GM23248 (cell line): ENCODE data around the gene LAMA2.

Experiments
- EZH2 ChIP-seq: fragments of 200-600 bp; sonication (generic); IDR thresholded peaks from 2 replicates; pipeline ENCODE4 v1.6.1; 2018; ENCODE audit warnings: antibody characterized with exemption, mild to moderate bottlenecking; ENCODE audit not compliant: insufficient read depth, poor library complexity, severe bottlenecking
- EZH2phosphoT487 ChIP-seq: fragments of 200-600 bp; sonication (generic); IDR thresholded peaks from 2 replicates; pipeline ENCODE4 v1.6.1; 2018; ENCODE audit warnings: antibody characterized with exemption, moderate library complexity, mild to moderate bottlenecking, low read depth; ENCODE audit not compliant: insufficient read depth

DNA sequence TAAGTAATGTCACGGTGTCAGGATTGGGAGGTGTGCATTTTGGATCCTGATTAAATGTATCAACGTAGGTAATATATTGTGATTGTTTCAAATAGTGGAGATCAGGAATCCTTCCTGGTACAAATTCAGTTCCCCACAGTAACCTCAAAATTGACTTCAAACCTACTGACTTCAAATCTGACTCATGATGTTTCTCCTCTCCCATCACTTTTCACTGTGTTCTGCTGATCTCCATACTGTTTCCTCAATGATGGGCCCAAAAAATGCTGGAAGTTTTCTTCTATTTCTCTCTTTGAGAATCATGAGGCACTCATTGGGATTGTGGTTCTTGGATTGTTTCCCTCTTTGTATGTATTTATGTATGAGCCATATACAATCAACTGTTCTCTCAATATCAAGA, 35.9 kb downstream of the LAMA2 start:
- TF ChIP-seq EZH2phosphoT487, result no peak
- no peak for TF ChIP-seq EZH2
